HL-60 (cell line): ENCODE results near the gene MMP10.

Experiments
- DNase-seq, 2 experiments: peaks; one replicate each; pipeline ENCODE4 v3.0.0-alpha.2; 2010 to 2020; ENCODE audit warnings: low read depth in 1 of 2, low spot score in 1 of 2
- H3K27ac ChIP-seq: fragments of 250-450 bp; sonication (Bioruptor Pico); replicated peaks from 2 replicates; pipeline ENCODE4 v1.5.1; 2020; ENCODE audit warnings: mild to moderate bottlenecking, moderate library complexity
- H3K27me3 ChIP-seq: fragments of 250-450 bp; sonication (Bioruptor Pico); 2 replicates; pipeline ENCODE4 v1.5.1; 2021; ENCODE audit warnings: mild to moderate bottlenecking, moderate library complexity; ENCODE audit not compliant: insufficient read depth, poor library complexity, severe bottlenecking
- H3K4me3 ChIP-seq: replicated peaks from 2 replicates; pipeline ENCODE4 v1.5.1; 2011; ENCODE audit warnings: mild to moderate bottlenecking, control low read depth, low read length; ENCODE audit not compliant: insufficient read depth
- GABPA ChIP-seq: IDR thresholded peaks from 2 replicates; pipeline ENCODE4 v1.6.1; 2012; ENCODE audit warnings: low read depth
- POLR2AphosphoS5 ChIP-seq: IDR thresholded peaks from 2 replicates; pipeline ENCODE4 v1.6.1; 2012; ENCODE audit warnings: low read depth
- SPI1 ChIP-seq: IDR thresholded peaks from 2 replicates; pipeline ENCODE4 v1.6.1; 2012; ENCODE audit warnings: low read depth, mild to moderate bottlenecking, borderline replicate concordance
- TF ChIP-seq, protein P1 (sequence below): IDR thresholded peaks from one replicate; pipeline ENCODE4 v1.5.1; 2011; ENCODE audit warnings: low read length, control low read depth, inconsistent platforms; ENCODE audit not compliant: insufficient read depth
- TF ChIP-seq, protein P2 (sequence below): IDR thresholded peaks from 2 replicates; pipeline ENCODE4 v1.6.1; 2012; ENCODE audit warnings: low read depth; ENCODE audit not compliant: insufficient replicate concordance

The MMP10 gene

DNA sequence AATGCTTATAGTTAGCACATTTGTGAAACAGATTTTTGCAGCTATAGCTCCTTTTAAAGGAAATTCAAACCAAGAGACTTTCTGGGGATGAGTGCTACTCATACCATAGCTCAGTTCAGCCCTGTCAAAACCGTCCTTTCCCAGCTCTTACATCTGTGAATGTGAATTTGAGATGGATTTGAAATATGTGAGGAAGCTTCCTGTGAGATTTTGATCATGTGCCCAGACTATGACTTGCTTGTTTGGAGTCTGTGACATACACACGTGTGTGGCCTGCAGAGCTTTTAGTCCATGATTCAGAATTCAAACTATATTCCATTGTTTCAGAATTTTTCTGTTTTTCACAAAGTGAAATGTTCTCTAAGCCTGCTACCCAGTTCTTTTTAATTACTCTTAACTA, 21.9 kb upstream of the MMP10 start:
- TF ChIP-seq, protein P1, sequence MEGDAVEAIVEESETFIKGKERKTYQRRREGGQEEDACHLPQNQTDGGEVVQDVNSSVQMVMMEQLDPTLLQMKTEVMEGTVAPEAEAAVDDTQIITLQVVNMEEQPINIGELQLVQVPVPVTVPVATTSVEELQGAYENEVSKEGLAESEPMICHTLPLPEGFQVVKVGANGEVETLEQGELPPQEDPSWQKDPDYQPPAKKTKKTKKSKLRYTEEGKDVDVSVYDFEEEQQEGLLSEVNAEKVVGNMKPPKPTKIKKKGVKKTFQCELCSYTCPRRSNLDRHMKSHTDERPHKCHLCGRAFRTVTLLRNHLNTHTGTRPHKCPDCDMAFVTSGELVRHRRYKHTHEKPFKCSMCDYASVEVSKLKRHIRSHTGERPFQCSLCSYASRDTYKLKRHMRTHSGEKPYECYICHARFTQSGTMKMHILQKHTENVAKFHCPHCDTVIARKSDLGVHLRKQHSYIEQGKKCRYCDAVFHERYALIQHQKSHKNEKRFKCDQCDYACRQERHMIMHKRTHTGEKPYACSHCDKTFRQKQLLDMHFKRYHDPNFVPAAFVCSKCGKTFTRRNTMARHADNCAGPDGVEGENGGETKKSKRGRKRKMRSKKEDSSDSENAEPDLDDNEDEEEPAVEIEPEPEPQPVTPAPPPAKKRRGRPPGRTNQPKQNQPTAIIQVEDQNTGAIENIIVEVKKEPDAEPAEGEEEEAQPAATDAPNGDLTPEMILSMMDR: no peak
- no peak for TF ChIP-seq POLR2AphosphoS5
- TF ChIP-seq SPI1: no peak
- TF ChIP-seq, protein P2, sequence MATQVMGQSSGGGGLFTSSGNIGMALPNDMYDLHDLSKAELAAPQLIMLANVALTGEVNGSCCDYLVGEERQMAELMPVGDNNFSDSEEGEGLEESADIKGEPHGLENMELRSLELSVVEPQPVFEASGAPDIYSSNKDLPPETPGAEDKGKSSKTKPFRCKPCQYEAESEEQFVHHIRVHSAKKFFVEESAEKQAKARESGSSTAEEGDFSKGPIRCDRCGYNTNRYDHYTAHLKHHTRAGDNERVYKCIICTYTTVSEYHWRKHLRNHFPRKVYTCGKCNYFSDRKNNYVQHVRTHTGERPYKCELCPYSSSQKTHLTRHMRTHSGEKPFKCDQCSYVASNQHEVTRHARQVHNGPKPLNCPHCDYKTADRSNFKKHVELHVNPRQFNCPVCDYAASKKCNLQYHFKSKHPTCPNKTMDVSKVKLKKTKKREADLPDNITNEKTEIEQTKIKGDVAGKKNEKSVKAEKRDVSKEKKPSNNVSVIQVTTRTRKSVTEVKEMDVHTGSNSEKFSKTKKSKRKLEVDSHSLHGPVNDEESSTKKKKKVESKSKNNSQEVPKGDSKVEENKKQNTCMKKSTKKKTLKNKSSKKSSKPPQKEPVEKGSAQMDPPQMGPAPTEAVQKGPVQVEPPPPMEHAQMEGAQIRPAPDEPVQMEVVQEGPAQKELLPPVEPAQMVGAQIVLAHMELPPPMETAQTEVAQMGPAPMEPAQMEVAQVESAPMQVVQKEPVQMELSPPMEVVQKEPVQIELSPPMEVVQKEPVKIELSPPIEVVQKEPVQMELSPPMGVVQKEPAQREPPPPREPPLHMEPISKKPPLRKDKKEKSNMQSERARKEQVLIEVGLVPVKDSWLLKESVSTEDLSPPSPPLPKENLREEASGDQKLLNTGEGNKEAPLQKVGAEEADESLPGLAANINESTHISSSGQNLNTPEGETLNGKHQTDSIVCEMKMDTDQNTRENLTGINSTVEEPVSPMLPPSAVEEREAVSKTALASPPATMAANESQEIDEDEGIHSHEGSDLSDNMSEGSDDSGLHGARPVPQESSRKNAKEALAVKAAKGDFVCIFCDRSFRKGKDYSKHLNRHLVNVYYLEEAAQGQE: no peak
- TF ChIP-seq GABPA: no peak
- H3K27ac ChIP-seq: no peak overlapping the region
- DNase-seq: no peak
- no peaks in the 10 kb centered on the region for H3K27me3 ChIP-seq
- H3K4me3 ChIP-seq: no peak overlapping the region

DNA sequence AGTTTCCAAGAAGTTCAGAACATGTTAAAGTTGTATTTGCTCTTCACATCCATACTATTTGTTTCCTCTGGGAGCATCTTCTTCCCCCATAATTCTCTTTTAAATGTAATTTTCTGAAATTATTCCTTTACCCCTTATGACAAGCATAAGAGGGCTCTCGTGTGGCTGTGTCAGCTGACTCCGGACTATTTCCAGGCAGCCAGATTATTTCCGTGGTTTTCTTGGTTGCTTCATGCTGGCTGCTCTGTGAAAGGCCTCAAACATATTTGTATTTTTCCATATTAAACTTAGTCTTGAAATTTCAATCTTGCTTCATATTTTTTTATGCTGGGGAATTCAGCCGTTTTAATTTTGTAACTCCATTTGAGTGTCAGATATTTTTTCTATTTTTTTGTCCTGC, 20.3 kb upstream of the MMP10 start:
- Histone ChIP-seq H3K4me3 (no peak overlapping the region), H3K27me3 (no peaks in the 10 kb centered on the region), H3K27ac (no peak overlapping the region)
- DNase-seq: no peak
- TF ChIP-seq SPI1 (no peak), GABPA (no peak), POLR2AphosphoS5 (no peak)
- TF ChIP-seq, protein P1: no peak
- TF ChIP-seq, protein P2: no peak

DNA sequence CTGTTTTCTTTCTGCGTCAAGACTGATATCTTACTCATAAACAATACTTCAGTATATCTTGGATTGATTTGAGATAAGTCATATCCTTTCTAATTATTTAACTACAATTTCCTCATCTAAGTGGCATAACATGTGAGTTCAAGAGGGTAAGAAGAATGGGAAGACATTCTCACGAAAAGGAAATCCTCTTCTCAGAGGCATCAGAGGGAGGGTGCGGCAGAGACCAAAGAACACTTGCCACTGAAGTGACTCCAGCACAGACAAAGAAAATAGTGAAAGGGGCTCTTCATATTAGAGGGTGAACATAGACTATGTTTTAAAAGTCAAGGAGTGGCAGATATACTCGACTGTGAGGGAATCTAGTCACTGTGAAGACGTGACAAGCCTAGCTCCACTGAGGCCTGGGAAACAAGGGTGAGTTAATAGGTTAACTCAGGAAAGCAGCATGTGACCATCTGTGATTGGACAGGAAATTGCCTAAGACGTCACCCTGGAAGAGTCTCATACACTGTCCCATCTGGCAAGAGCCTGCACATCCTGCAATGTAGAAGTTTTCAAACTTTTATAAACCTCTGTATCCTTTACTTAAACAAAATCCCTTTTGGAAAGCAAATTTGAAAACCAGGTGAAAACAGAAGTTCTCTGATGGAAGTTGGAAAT, 19.4 kb upstream of the MMP10 start:
- no peak overlapping the region for H3K4me3 ChIP-seq
- H3K27ac ChIP-seq: no peak overlapping the region
- no peaks in the 10 kb centered on the region for H3K27me3 ChIP-seq
- DNase-seq: no peak
- no peak for TF ChIP-seq SPI1

DNA sequence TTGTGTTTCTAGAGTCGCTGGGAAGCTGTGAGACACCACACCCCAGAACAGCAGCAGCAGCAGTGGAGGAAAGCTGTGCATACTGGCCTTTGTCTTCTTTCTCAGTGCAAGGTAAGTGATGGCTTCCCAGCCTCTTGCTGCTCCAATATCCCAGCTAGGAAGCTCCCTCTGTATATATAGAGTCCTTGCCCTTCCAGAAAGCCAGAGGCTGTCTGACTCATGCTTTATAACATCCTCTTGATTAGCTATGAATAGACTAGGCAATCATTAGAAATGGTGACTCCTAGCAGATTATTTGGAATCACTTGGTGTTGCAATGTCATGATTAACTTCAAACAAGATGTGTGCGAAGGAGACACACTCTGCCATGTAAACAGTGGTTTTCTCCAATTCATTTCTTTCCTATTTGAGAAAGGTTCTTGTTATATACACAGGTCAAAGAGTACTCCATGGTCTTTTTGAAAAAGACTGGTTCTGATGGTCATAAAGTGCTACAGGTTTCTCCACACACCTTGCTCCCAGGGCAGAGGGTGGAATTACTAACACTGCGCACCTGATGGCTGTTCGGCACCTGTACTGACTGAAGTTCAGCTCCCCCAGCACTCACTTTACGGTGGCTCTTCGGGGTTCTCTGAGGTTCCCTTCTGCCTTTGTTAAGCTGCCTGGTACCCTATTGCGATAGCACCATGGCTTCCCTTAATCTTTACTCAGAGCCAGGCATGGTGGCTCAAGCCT, 17.8 kb upstream of the MMP10 start, which contains the start of gene MMP1:
TSS of gene MMP1 (minus strand) at position 149 of the 735 bp plus-strand sequence. CDS start at position 81, 68 bp downstream.
- DNase-seq: no peak
- no peak for TF ChIP-seq SPI1
- TF ChIP-seq, protein P2: no peak
- no peak for TF ChIP-seq GABPA
- no peak for TF ChIP-seq POLR2AphosphoS5
- TF ChIP-seq, protein P1: no peak
- H3K27ac ChIP-seq: no peak within 1 kb of the TSS
- no peak within 1 kb of the TSS for H3K4me3 ChIP-seq
- no peaks in the 10 kb centered on the region for H3K27me3 ChIP-seq
